BJ (cell line): ENCODE results near the gene LPA. TPM values are rescaled to one million over a fixed set of nuclear protein-coding genes. Genes with fewer than 3 reads are reported as not detected.
"Not testable (repeated sequence)": the region's sequence is repeated elsewhere in the genome, so short reads cannot be mapped to it uniquely, and the experiment has no call there.

Experiments used
- CTCF ChIA-PET: fragments of 350-600 bp; formaldehyde crosslinking; extraction: SDS; loops from one replicate; lab custom pipeline; 2021; ENCODE audit warnings: antibody characterized with exemption, inconsistent platforms; lab: Yijun Ruan, JAX
- POLR2A ChIA-PET: fragments of 300-600 bp; sonication (Branson Sonifier 250); formaldehyde crosslinking; extraction: SDS; loops from one replicate; lab custom pipeline; 2021; ENCODE audit warnings: antibody characterized with exemption; lab: Charles Lee
- DNase-seq: peaks from one replicate; pipeline ENCODE4 v3.0.0-alpha.2; 2011; ENCODE audit warnings: low read depth
- H3K27me3 ChIP-seq: 2 replicates; pipeline ENCODE4 v1.6.0; 2011; ENCODE audit warnings: low read length; ENCODE audit not compliant: control insufficient read depth, insufficient read depth
- H3K36me3 ChIP-seq: 2 replicates; pipeline ENCODE4 v1.5.1; 2011; ENCODE audit warnings: low read length; ENCODE audit not compliant: control insufficient read depth, insufficient read depth
- H3K4me3 ChIP-seq: 2 replicates; pipeline ENCODE4 v1.5.1; 2011; ENCODE audit warnings: low read depth, mild to moderate bottlenecking, control low read depth, low read length
- CTCF ChIP-seq: IDR thresholded peaks from 2 replicates; pipeline ENCODE4 v1.5.1; 2011; ENCODE audit warnings: low read depth, mild to moderate bottlenecking, control low read depth, inconsistent platforms, low read length, moderate library complexity; ENCODE audit not compliant: insufficient read depth
- polyA plus RNA-seq: library from polyadenylated mRNA; depleted of rRNA; stranded (reverse); fragments of >200 nt; gene quantifications from 2 replicates; pipeline ENCODE4 v1.2.3, GENCODE V29; 2011

The LPA gene
- polyA plus RNA-seq, 1 experiment: not detected

GRCh38 chr6:160634706-160635105 lies 29.4 kb downstream of the LPA start:
- no peaks in the 10 kb centered on the region for H3K36me3 ChIP-seq
- DNase-seq: no peak
- H3K27me3 ChIP-seq: no peaks in the 10 kb centered on the region
- H3K4me3 ChIP-seq: no peak overlapping the region
- ChIA-PET CTCF (no interaction called here), POLR2A (no interaction called here)
- no peak for TF ChIP-seq CTCF

DNA sequence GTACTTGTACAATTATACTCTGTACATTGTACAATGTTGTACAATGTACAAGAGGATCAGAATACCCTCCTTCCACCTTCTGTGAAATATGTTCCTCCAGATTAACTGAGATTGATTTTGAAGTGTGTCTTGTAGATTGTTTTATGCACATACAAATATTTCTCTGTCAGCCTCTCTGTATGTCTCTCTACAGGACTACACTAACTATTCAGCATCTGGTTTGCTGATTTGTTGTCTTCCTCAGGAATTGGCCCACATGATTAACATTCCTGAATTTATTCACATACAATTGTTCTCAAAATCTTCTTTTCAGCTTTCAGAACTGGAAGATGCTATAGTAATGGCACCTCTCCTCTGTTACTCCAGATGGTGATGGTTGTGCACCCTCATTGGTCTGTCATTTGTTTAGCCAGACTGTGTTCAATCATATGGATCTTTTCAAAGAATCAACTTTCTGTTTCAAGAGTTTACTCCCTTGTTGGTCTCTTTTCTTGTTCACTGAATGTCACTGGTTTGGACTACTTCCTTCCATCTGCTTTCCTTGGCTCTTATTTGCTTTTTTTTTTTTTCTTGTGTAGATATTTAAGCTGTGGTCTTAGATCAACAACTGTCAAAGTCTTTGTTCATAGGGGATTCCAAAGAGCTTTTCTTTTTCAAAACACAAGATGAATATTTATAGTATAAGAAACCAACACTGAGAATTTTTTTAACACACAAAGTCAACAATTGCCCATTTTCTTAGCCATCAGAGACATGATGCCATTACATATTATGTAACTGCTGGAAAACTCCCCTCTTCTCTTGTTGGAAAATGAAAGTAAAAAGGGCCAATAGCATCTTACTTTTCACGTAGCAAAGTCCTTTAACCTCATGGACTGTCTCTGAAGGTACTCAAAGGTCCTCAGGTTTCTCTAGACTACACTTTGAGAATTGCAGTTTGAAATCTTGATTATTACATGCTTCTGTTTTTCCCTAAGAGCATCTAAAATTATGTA lies 67.9 kb downstream of the LPA start:
- ChIA-PET CTCF (no interaction called here), POLR2A (no interaction called here)
- Histone ChIP-seq H3K36me3 (no peaks in the 10 kb centered on the region), H3K27me3 (no peaks in the 10 kb centered on the region), H3K4me3 (no peak overlapping the region)
- no peak for TF ChIP-seq CTCF
- no peak for DNase-seq

GRCh38 chr6:160595297-160595696 lies 68.8 kb downstream of the LPA start:
- H3K27me3 ChIP-seq, CTCF ChIA-PET, H3K36me3 ChIP-seq, POLR2A ChIA-PET, DNase-seq, H3K4me3 ChIP-seq: not testable (repeated sequence)

- DNase-seq: no peak
- H3K4me3 ChIP-seq: no peak overlapping the region
- ChIA-PET CTCF (no interaction called here), POLR2A (no interaction called here)
- TF ChIP-seq CTCF: no peak
- H3K27me3 ChIP-seq: no peaks in the 10 kb centered on the region
- no peaks in the 10 kb centered on the region for H3K36me3 ChIP-seq
Observed at GRCh38 chr6:160586374-160586773, 77.7 kb downstream of the LPA start.

- no peak for TF ChIP-seq CTCF
- ChIA-PET CTCF (no interaction called here), POLR2A (no interaction called here)
- no peak overlapping the region for H3K4me3 ChIP-seq
- no peak for DNase-seq
- H3K27me3 ChIP-seq: no peaks in the 10 kb centered on the region
- no peaks in the 10 kb centered on the region for H3K36me3 ChIP-seq
Observed at GRCh38 chr6:160583794-160584193, 80.3 kb downstream of the LPA start.
